WTC11 (cell line): Measurements from ENCODE around the gene EWSR1. TPM values are rescaled to one million over a fixed set of nuclear protein-coding genes. Genes with fewer than 3 reads are reported as not detected.

Experiments
- ATAC-seq: fragments of 200-7000 bp; cut with Tn5 transposase; 2 replicates; pipeline ENCODE4 v1.10.0; 2021; ENCODE audit warnings: mild to moderate bottlenecking, moderate library complexity
- CTCF ChIA-PET: fragments of 300-600 bp; sonication (Branson Sonifier 250); formaldehyde crosslinking; loops from one replicate; lab custom pipeline; 2021; ENCODE audit warnings: antibody characterized with exemption; lab: Charles Lee
- POLR2A ChIA-PET: fragments of 350-600 bp; sonication (Branson Sonifier 250); formaldehyde crosslinking; loops from one replicate; lab custom pipeline; 2021; ENCODE audit warnings: antibody characterized with exemption; lab: Charles Lee
- DNase-seq: peaks from one replicate; pipeline ENCODE4 v3.0.0; 2021; ENCODE audit warnings: low spot score
- H3K27ac Mint-ChIP-seq: 2 replicates; pipeline ENCODE4 v1.8.0; 2021; ENCODE audit warnings: mixed read lengths
- H3K27me3 Mint-ChIP-seq: 2 replicates; pipeline ENCODE4 v1.8.0; 2021; ENCODE audit warnings: low read depth, mild to moderate bottlenecking, moderate library complexity, mixed read lengths
- H3K36me3 Mint-ChIP-seq: 2 replicates; pipeline ENCODE4 v1.8.0; 2021; ENCODE audit warnings: mixed read lengths
- H3K4me1 Mint-ChIP-seq: 2 replicates; pipeline ENCODE4 v1.8.0; 2022; ENCODE audit warnings: mixed read lengths
- H3K4me3 Mint-ChIP-seq: 2 replicates; pipeline ENCODE4 v1.8.0; 2021; ENCODE audit warnings: mild to moderate bottlenecking, moderate library complexity, mixed read lengths
- H3K9me3 Mint-ChIP-seq: 2 replicates; pipeline ENCODE4 v1.8.0; 2021; ENCODE audit warnings: mixed read lengths
- ATF6 ChIP-seq: sonication (generic); formaldehyde crosslinking; IDR thresholded peaks from 2 replicates; pipeline ENCODE4 v1.8.1; 2023; ENCODE audit warnings: mild to moderate bottlenecking, missing genetic modification reagents
- E2F1 ChIP-seq: sonication (generic); formaldehyde crosslinking; IDR thresholded peaks from 2 replicates; pipeline ENCODE4 v1.8.0; 2022; ENCODE audit warnings: mild to moderate bottlenecking, missing genetic modification reagents
- E2F4 ChIP-seq: sonication (generic); formaldehyde crosslinking; IDR thresholded peaks from 2 replicates; pipeline ENCODE4 v1.8.1; 2022; ENCODE audit warnings: low read depth, mild to moderate bottlenecking, moderate library complexity, missing genetic modification reagents, borderline replicate concordance
- EMX1 ChIP-seq: fragments of 250-450 bp; sonication (Bioruptor Pico); IDR thresholded peaks from 2 replicates; pipeline ENCODE4 v1.8.0; 2021; ENCODE audit warnings: mild to moderate bottlenecking
- ERG ChIP-seq: fragments of 250-450 bp; sonication (Bioruptor Pico); IDR thresholded peaks from 2 replicates; pipeline ENCODE4 v1.8.0; 2021; ENCODE audit warnings: mild to moderate bottlenecking
- ETV6 ChIP-seq: sonication (generic); formaldehyde crosslinking; IDR thresholded peaks from 2 replicates; pipeline ENCODE4 v1.8.1; 2022; ENCODE audit warnings: mild to moderate bottlenecking, missing genetic modification reagents
- NFATC4 ChIP-seq: fragments of 250-450 bp; sonication (Bioruptor Pico); IDR thresholded peaks from 2 replicates; pipeline ENCODE4 v1.9.0; 2021; ENCODE audit warnings: mild to moderate bottlenecking
- STAT6 ChIP-seq: sonication (generic); formaldehyde crosslinking; conservative IDR thresholded peaks from 2 replicates; pipeline ENCODE4 v1.8.1; 2023; ENCODE audit warnings: mild to moderate bottlenecking, low read depth, missing genetic modification reagents, moderate library complexity
- USF2 ChIP-seq: sonication (generic); formaldehyde crosslinking; IDR thresholded peaks from 2 replicates; pipeline ENCODE4 v1.8.1; 2023; ENCODE audit warnings: mild to moderate bottlenecking, missing genetic modification reagents, moderate library complexity
- ZNF121 ChIP-seq: sonication (generic); formaldehyde crosslinking; IDR thresholded peaks from 2 replicates; pipeline ENCODE4 v1.8.0; 2023; ENCODE audit warnings: missing genetic modification reagents
- ZNF281 ChIP-seq: sonication (generic); formaldehyde crosslinking; IDR thresholded peaks from 2 replicates; pipeline ENCODE4 v1.8.0; 2023; ENCODE audit warnings: mild to moderate bottlenecking, missing genetic modification reagents
- ZNF416 ChIP-seq: fragments of 250-450 bp; sonication (Bioruptor Pico); IDR thresholded peaks from 2 replicates; pipeline ENCODE4 v1.9.0; 2021; ENCODE audit warnings: mild to moderate bottlenecking, inconsistent platforms
- total RNA-seq: library from RNA; stranded (reverse); gene quantifications from 3 replicates; pipeline ENCODE4 v1.2.3, GENCODE V29; 2021

EWSR1 gene
- total RNA-seq, 1 experiment from 2014 or later, result 377 TPM

- no peak for TF ChIP-seq E2F4 (CRISPR knock-in tag)
- TF ChIP-seq ZNF416 (CRISPR knock-in tag), result 0 out of 2 replicates have a peak, but pooled peaks have one; percentile 35
- TF ChIP-seq ZNF281 (CRISPR knock-in tag), result no peak
- Mint-ChIP-seq H3K4me1 (peaks cover 9% of the 10 kb centered on the region; the same call in 1 of the 2 replicates), H3K27me3 (no peaks in the 10 kb centered on the region), H3K9me3 (no peaks in the 10 kb centered on the region), H3K27ac (no peak overlapping the region), H3K4me3 (no peak overlapping the region), H3K36me3 (peaks cover 47% of the 10 kb centered on the region)
- POLR2A ChIA-PET, result no interaction called here
- DNase-seq (no peak), ATAC-seq (no peak)
- CTCF ChIA-PET, result interaction anchor here (1.7 to 4.5 kb wide), 2 partner anchors 13 to 41 kb away, joined by 4 to 52 read pairs; no protein-coding TSS in a partner anchor
Measured at GRCh38 chr22:29300467-29300806, 32.4 kb downstream of the EWSR1 start.

GRCh38 chr22:29300807-29301601, 32.9 kb downstream of the EWSR1 start:
- ATAC-seq (peak; percentile 3; the same call in 1 of the 2 replicates), DNase-seq (no peak)
- POLR2A ChIA-PET, result interaction anchor here (0.9 kb wide), 1 partner anchor 14 kb away, joined by 3 read pairs; the partner anchor contains the start of gene RASL10A
- no peaks in the 10 kb centered on the region for H3K9me3 Mint-ChIP-seq
- H3K4me3 Mint-ChIP-seq, result no peak overlapping the region
- CTCF ChIA-PET, result interaction anchor here (0.6 to 4.5 kb wide), 4 partner anchors 8 to 55 kb away, joined by 4 to 52 read pairs (median 6); no protein-coding TSS in a partner anchor
- H3K27me3 Mint-ChIP-seq, result peaks cover 4% of the 10 kb centered on the region; the same call in 1 of the 2 replicates
- peak; percentile 17; the same call in 1 of the 2 replicates for TF ChIP-seq ERG
- TF ChIP-seq E2F1 (CRISPR knock-in tag), result no peak
- peak; percentile 50; the same call in 1 of the 2 replicates for TF ChIP-seq NFATC4 (CRISPR knock-in tag)
- peak overlapping the region; percentile 10 for H3K27ac Mint-ChIP-seq
- H3K36me3 Mint-ChIP-seq, result peaks cover 42% of the 10 kb centered on the region
- H3K4me1 Mint-ChIP-seq, result peaks cover 11% of the 10 kb centered on the region

- ChIA-PET CTCF (interaction anchor here (0.6 to 4.5 kb wide), 5 partner anchors 9 to 56 kb away, joined by 3 to 52 read pairs (median 4); no protein-coding TSS in a partner anchor), POLR2A (interaction anchor here (0.9 kb wide), 1 partner anchor 14 kb away, joined by 3 read pairs; the partner anchor contains the start of gene RASL10A)
- H3K9me3 Mint-ChIP-seq, result no peaks in the 10 kb centered on the region
- H3K27me3 Mint-ChIP-seq, result peaks cover 4% of the 10 kb centered on the region; the same call in 1 of the 2 replicates
- peaks cover 34% of the 10 kb centered on the region for H3K36me3 Mint-ChIP-seq
- H3K27ac Mint-ChIP-seq, result peak overlapping the region; percentile 84
- TF ChIP-seq EMX1 (CRISPR knock-in tag), result peak; percentile 71; the same call in 1 of the 2 replicates
- TF ChIP-seq ETV6, result no peak
- ATAC-seq (no peak), DNase-seq (no peak)
- H3K4me1 Mint-ChIP-seq, result peaks cover 12% of the 10 kb centered on the region
- no peak overlapping the region for H3K4me3 Mint-ChIP-seq
Measured at GRCh38 chr22:29301716-29302401, 33.8 kb downstream of the EWSR1 start.

GRCh38 chr22:29302402-29302680, 34.3 kb downstream of the EWSR1 start:
- Mint-ChIP-seq H3K9me3 (no peaks in the 10 kb centered on the region), H3K36me3 (peaks cover 29% of the 10 kb centered on the region), H3K4me1 (peaks cover 12% of the 10 kb centered on the region), H3K27me3 (peaks cover 4% of the 10 kb centered on the region; the same call in 1 of the 2 replicates), H3K4me3 (no peak overlapping the region), H3K27ac (no peak overlapping the region; the same call in 1 of the 2 replicates)
- DNase-seq (no peak), ATAC-seq (no peak)
- POLR2A ChIA-PET, result interaction anchor here (0.5 kb wide), 1 partner anchor 29 kb away, joined by 3 read pairs; no protein-coding TSS in a partner anchor
- CTCF ChIA-PET, result interaction anchor here (0.6 to 4.5 kb wide), 5 partner anchors 11 to 252 kb away, joined by 3 to 52 read pairs (median 4); partner anchors contain the start of gene THOC5
- no peak for TF ChIP-seq STAT6 (CRISPR knock-in tag)
- no peak for TF ChIP-seq ZNF121 (CRISPR knock-in tag)
- TF ChIP-seq USF2 (CRISPR knock-in tag), result no peak
- no peak for TF ChIP-seq ATF6 (CRISPR knock-in tag)
